B cell (primary cell): ENCODE data around the gene ASTN2. TPM values are rescaled to one million over a fixed set of nuclear protein-coding genes. Genes with fewer than 3 reads are reported as not detected.

Source experiments
- ATAC-seq: fragments of 200-7000 bp; cut with Tn5 transposase; one replicate; pipeline ENCODE4 v1.10.0; 2021; ENCODE audit warnings: low read depth, mild to moderate bottlenecking, moderate number of reproducible peaks, moderate library complexity
- CTCF ChIA-PET: fragments of 350-600 bp; sonication (Branson Sonifier 250); formaldehyde crosslinking; loops from one replicate; lab custom pipeline; 2021; ENCODE audit warnings: antibody characterized with exemption, inconsistent platforms; lab: Charles Lee
- POLR2A ChIA-PET: fragments of 350-600 bp; sonication (Branson Sonifier 250); formaldehyde crosslinking; loops from one replicate; lab custom pipeline; 2021; ENCODE audit warnings: antibody characterized with exemption; lab: Charles Lee
- DNase-seq: peaks from one replicate; pipeline ENCODE4 v3.0.0; 2013
- H2AFZ ChIP-seq: 2 replicates; pipeline ENCODE4 v1.6.1; 2012; ENCODE audit warnings: mild to moderate bottlenecking, low read depth, low read length; ENCODE audit not compliant: insufficient read depth, poor library complexity, severe bottlenecking
- H3K27ac ChIP-seq, 2 donors: 1 replicate in 1 of 2; 2 replicates in 1 of 2; pipeline ENCODE4 v1.5.1; 2012 to 2013; ENCODE audit warnings: low read length in 2 of 2, mild to moderate bottlenecking in 2 of 2, moderate library complexity in 1 of 2
- H3K27me3 ChIP-seq, 4 experiments: fragments of 200-600 bp in 1 of 4; sonication (generic) in 1 of 4; replicated peaks in 1 of 4; 1 replicate in 2 of 4; 2 replicates in 2 of 4; pipeline versions ENCODE4 v1.6.1 to v1.7.0; 2013 to 2016; ENCODE audit warnings: low read length in 3 of 4, mild to moderate bottlenecking in 2 of 4, mixed read lengths in 1 of 4, moderate library complexity in 1 of 4; ENCODE audit not compliant: insufficient read depth in 4 of 4, control insufficient read depth in 3 of 4; ENCODE audit errors: control extremely low read depth in 1 of 4
- H3K36me3 ChIP-seq, 2 experiments: replicated peaks in 1 of 2; 1 replicate in 1 of 2; 2 replicates in 1 of 2; pipeline versions ENCODE4 v1.6.1 to v1.7.1; 2013; ENCODE audit warnings: low read length in 1 of 2; ENCODE audit not compliant: insufficient read depth in 2 of 2, control insufficient read depth in 1 of 2; ENCODE audit errors: control extremely low read depth in 1 of 2, extremely low read depth in 1 of 2
- H3K4me1 ChIP-seq, 2 donors: fragments of 200-600 bp in 1 of 2; sonication (generic) in 1 of 2; 1 replicate in 1 of 2; 2 replicates in 1 of 2; pipeline versions ENCODE4 v1.5.1 to v1.6.1; 2013 to 2017; ENCODE audit warnings: low read length in 2 of 2; ENCODE audit not compliant: control insufficient read depth in 2 of 2, insufficient read depth in 2 of 2
- H3K4me2 ChIP-seq: replicated peaks from 2 replicates; pipeline ENCODE3; 2012; ENCODE audit warnings: mild to moderate bottlenecking, low read depth, low read length; ENCODE audit not compliant: poor library complexity, severe bottlenecking
- H3K4me3 ChIP-seq, 5 experiments: fragments of 200-600 bp in 1 of 5; sonication (generic) in 1 of 5; 1 replicate in 3 of 5; 2 replicates in 2 of 5; pipeline versions ENCODE4 v1.5.1 to v1.7.0; 2011 to 2016; ENCODE audit warnings: low read length in 4 of 5, mild to moderate bottlenecking in 4 of 5, low read depth in 2 of 5, control low read depth in 1 of 5, moderate library complexity in 1 of 5; ENCODE audit not compliant: insufficient read depth in 1 of 5; ENCODE audit errors: control extremely low read depth in 1 of 5, extremely low read depth in 1 of 5
- H3K79me2 ChIP-seq: fragments of 200-600 bp; sonication (generic); one replicate; pipeline ENCODE4 v1.6.0; 2016; ENCODE audit warnings: low read length; ENCODE audit not compliant: control insufficient read depth, insufficient read depth
- H3K9ac ChIP-seq: fragments of 200-600 bp; sonication (generic); 2 replicates; pipeline ENCODE4 v1.6.1; 2017; ENCODE audit warnings: mild to moderate bottlenecking, low read length, moderate library complexity
- H3K9me3 ChIP-seq, 3 donors: one replicate each; pipeline versions ENCODE4 v1.6.1 to v1.7.1; 2013; ENCODE audit warnings: low read length in 2 of 3; ENCODE audit not compliant: control insufficient read depth in 2 of 3, insufficient read depth in 1 of 3; ENCODE audit errors: control extremely low read depth in 1 of 3
- H4K20me1 ChIP-seq: 2 replicates; pipeline ENCODE4 v1.6.0; 2012; ENCODE audit warnings: mild to moderate bottlenecking, low read length; ENCODE audit not compliant: insufficient read depth, control insufficient read depth, poor library complexity, severe bottlenecking
- H3K27ac Mint-ChIP-seq: one replicate; pipeline ENCODE4 v1.8.0; 2021; ENCODE audit warnings: mixed read lengths
- H3K27me3 Mint-ChIP-seq: one replicate; pipeline ENCODE4 v1.8.0; 2021; ENCODE audit warnings: mixed read lengths
- H3K4me1 Mint-ChIP-seq: one replicate; pipeline ENCODE4 v1.8.0; 2021; ENCODE audit warnings: mixed read lengths
- H3K4me3 Mint-ChIP-seq: one replicate; pipeline ENCODE4 v1.8.0; 2021; ENCODE audit warnings: mixed read lengths
- H3K9me3 Mint-ChIP-seq: one replicate; pipeline ENCODE4 v1.8.0; 2022; ENCODE audit warnings: mixed read lengths; ENCODE audit not compliant: insufficient read depth
- EZH2 ChIP-seq: IDR thresholded peaks from 2 replicates; pipeline ENCODE4 v1.6.1; 2012; ENCODE audit warnings: borderline replicate concordance, low read depth, mild to moderate bottlenecking, moderate library complexity, low read length; ENCODE audit not compliant: insufficient read depth, poor library complexity, severe bottlenecking
- WGBS: methylation state at CpG from one replicate; pipeline ENCODE4 v1.1.5; 2013; ENCODE audit warnings: missing lambda C conversion rate; ENCODE audit not compliant: insufficient coverage; 5-methylcytosine and 5-hydroxymethylcytosine counted together
- intact Hi-C: fragments of 100-400 bp; cut with micrococcal nuclease; formaldehyde crosslinking; loops from one replicate; pipeline ENCODE4 v1.10.0; 2022
- polyA plus RNA-seq: library from polyadenylated mRNA; depleted of rRNA; stranded (reverse); fragments of >200 nt; gene quantifications from 2 replicates; pipeline ENCODE4 v1.2.3, GENCODE V29; 2012
- total RNA-seq, 2 donors: library from RNA; stranded (reverse); fragments of 120-200 nt in 1 of 2; gene quantifications; 1 replicate in 1 of 2; 2 replicates in 1 of 2; pipeline versions ENCODE4 v1.2.3 to v1.2.4, GENCODE V29; 2013 to 2022
- TF ChIP-seq, protein P1 (sequence below): fragments of 200-600 bp; IDR thresholded peaks from one replicate; pipeline ENCODE4 v1.8.0; 2022; ENCODE audit warnings: antibody characterized with exemption, mild to moderate bottlenecking

Gene ASTN2
- total and polyA plus RNA-seq, 2 donors (not counting 1 experiment from before 2014, with no cell fraction given): 1.2 to 3.6 TPM

DNA sequence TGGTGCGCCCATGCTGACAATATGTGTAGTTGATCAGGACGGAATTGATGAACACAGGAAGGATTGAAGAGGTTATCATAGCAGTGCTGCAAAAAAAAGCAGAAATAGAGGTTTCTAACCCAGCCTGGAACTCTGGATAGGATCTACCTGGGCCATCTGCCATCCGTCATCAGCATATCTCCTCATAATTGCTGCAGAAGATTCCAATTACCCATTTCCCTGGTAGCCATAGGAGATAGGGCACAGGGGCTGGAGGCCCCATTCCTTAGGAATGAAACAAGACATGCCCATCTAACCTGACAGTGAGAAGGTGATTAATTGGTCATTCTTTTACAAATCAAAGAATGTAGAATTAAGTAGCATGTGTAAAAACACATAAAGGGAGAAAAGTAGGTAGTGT lies 788.1 kb downstream of the ASTN2 start:
- H3K4me2 ChIP-seq: no peak overlapping the region
- intact Hi-C loops: no loop called here
- Mint-ChIP-seq H3K4me1 (no peaks in the 10 kb centered on the region), H3K4me3 (no peak overlapping the region), H3K27ac (no peak overlapping the region), H3K27me3 (no peaks in the 10 kb centered on the region), H3K9me3 (no peaks in the 10 kb centered on the region)
- no peak for ATAC-seq
- no peak overlapping the region for H2AFZ ChIP-seq
- H3K4me1 ChIP-seq: no peaks in the 10 kb centered on the region
- DNase-seq: no peak
- no peaks in the 10 kb centered on the region for H3K36me3 ChIP-seq
- no peaks in the 10 kb centered on the region for H3K27me3 ChIP-seq
- no peak overlapping the region for H3K27ac ChIP-seq
- no peaks in the 10 kb centered on the region for H3K79me2 ChIP-seq
- TF ChIP-seq, protein P1, sequence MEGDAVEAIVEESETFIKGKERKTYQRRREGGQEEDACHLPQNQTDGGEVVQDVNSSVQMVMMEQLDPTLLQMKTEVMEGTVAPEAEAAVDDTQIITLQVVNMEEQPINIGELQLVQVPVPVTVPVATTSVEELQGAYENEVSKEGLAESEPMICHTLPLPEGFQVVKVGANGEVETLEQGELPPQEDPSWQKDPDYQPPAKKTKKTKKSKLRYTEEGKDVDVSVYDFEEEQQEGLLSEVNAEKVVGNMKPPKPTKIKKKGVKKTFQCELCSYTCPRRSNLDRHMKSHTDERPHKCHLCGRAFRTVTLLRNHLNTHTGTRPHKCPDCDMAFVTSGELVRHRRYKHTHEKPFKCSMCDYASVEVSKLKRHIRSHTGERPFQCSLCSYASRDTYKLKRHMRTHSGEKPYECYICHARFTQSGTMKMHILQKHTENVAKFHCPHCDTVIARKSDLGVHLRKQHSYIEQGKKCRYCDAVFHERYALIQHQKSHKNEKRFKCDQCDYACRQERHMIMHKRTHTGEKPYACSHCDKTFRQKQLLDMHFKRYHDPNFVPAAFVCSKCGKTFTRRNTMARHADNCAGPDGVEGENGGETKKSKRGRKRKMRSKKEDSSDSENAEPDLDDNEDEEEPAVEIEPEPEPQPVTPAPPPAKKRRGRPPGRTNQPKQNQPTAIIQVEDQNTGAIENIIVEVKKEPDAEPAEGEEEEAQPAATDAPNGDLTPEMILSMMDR: no peak
- TF ChIP-seq EZH2: no peak
- CTCF ChIA-PET: no interaction called here
- H3K9ac ChIP-seq: no peak overlapping the region
- no peaks in the 10 kb centered on the region for H3K9me3 ChIP-seq
- H3K4me3 ChIP-seq: no peak overlapping the region
- POLR2A ChIA-PET: no interaction called here
- WGBS: 100% methylated on average over 3 of the region's 3 CpGs
- no peaks in the 10 kb centered on the region for H4K20me1 ChIP-seq

DNA sequence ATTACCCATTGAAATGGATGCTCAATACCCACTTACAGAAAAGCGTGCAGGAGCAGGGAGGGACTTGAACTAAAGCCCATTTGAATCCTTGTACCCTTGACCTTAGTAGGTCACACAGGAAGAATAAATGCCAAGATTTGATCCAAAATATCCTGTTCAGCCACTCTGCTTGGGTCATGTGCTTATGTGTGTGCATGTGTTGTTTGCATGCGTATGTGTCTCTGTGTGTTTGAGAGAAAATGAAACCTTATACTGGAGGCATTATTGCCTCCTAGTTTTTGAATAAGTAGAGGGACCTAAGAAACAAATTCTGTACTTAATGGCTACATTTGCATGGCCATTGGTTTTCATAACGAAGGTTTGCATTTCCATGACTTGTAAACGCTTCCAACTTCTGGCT lies 791.1 kb downstream of the ASTN2 start:
- Mint-ChIP-seq H3K4me3 (no peak overlapping the region), H3K4me1 (no peaks in the 10 kb centered on the region), H3K27me3 (no peaks in the 10 kb centered on the region), H3K9me3 (no peaks in the 10 kb centered on the region), H3K27ac (no peak overlapping the region)
- ChIA-PET POLR2A (no interaction called here), CTCF (no interaction called here)
- Histone ChIP-seq H3K4me2 (no peak overlapping the region), H3K79me2 (no peaks in the 10 kb centered on the region), H3K27me3 (no peaks in the 10 kb centered on the region), H3K36me3 (no peaks in the 10 kb centered on the region), H3K4me3 (no peak overlapping the region), H4K20me1 (no peaks in the 10 kb centered on the region), H2AFZ (no peak overlapping the region), H3K4me1 (no peaks in the 10 kb centered on the region), H3K27ac (no peak overlapping the region), H3K9me3 (no peaks in the 10 kb centered on the region), H3K9ac (no peak overlapping the region)
- no peak for DNase-seq
- no peak for ATAC-seq
- no peak for TF ChIP-seq EZH2
- TF ChIP-seq, protein P1: no peak
- intact Hi-C loops: no loop called here
- WGBS: 89% methylated on average over 3 of the region's 4 CpGs
